IMR-90 (cell line): ENCODE data around the gene ADAMTSL1. TPM values are rescaled to one million over a fixed set of nuclear protein-coding genes. Genes with fewer than 3 reads are reported as not detected.
"Not testable (repeated sequence)": the region's sequence is repeated elsewhere in the genome, so short reads cannot be mapped to it uniquely, and the experiment has no call there.

Experiments used
- ATAC-seq: fragments of 200-7000 bp; cut with Tn5 transposase; 2 replicates; pipeline ENCODE4 v1.9.1; 2020; ENCODE audit warnings: low read depth, mild to moderate bottlenecking, moderate library complexity
- BruUV-seq: library from RNA; stranded (reverse); fragments of 400-500 nt; replicated peaks from 2 replicates; lab custom pipeline; 2021; lab: Mats Ljungman, UMichigan
- CTCF ChIA-PET: fragments of 300-600 bp; formaldehyde crosslinking; extraction: SDS; loops from one replicate; lab custom pipeline; 2021; ENCODE audit warnings: antibody characterized with exemption; lab: Yijun Ruan, JAX
- POLR2A ChIA-PET: fragments of 300-600 bp; sonication (Branson Sonifier 250); formaldehyde crosslinking; loops from one replicate; lab custom pipeline; 2022; ENCODE audit warnings: antibody characterized with exemption; ENCODE audit not compliant: unreplicated experiment; lab: Charles Lee
- DNase-seq: peaks from one replicate; pipeline ENCODE4 v3.0.0; 2013
- H2AFZ ChIP-seq: replicated peaks from 2 replicates; pipeline ENCODE3; 2013; ENCODE audit warnings: low read length, mild to moderate bottlenecking; ENCODE audit not compliant: poor library complexity
- H2AK5ac ChIP-seq: 2 replicates; pipeline ENCODE4 v1.6.1; 2013; ENCODE audit warnings: low read depth, low read length, inconsistent platforms
- H2AK9ac ChIP-seq: replicated peaks from 2 replicates; pipeline ENCODE3; 2013; ENCODE audit warnings: mild to moderate bottlenecking, low read depth, low read length, moderate library complexity; ENCODE audit not compliant: poor library complexity
- H2BK120ac ChIP-seq: 2 replicates; pipeline ENCODE4 v1.6.1; 2013; ENCODE audit warnings: low read depth, low read length, inconsistent platforms
- H2BK15ac ChIP-seq: 3 replicates; pipeline ENCODE4 v1.6.1; 2013; ENCODE audit warnings: low read depth, low read length, inconsistent platforms
- H2BK20ac ChIP-seq: 2 replicates; pipeline ENCODE4 v1.6.1; 2013; ENCODE audit warnings: low read depth, mild to moderate bottlenecking, inconsistent platforms, low read length, moderate library complexity
- H2BK5ac ChIP-seq: 2 replicates; pipeline ENCODE4 v1.6.1; 2013; ENCODE audit warnings: mild to moderate bottlenecking, low read depth, low read length, inconsistent platforms; ENCODE audit not compliant: poor library complexity, severe bottlenecking
- H3K14ac ChIP-seq: replicated peaks from 2 replicates; pipeline ENCODE4 v1.6.1; 2013; ENCODE audit warnings: low read depth, low read length, inconsistent platforms
- H3K18ac ChIP-seq: 2 replicates; pipeline ENCODE4 v1.6.1; 2013; ENCODE audit warnings: low read depth, low read length, control low read depth
- H3K23ac ChIP-seq: 2 replicates; pipeline ENCODE4 v1.6.1; 2013; ENCODE audit warnings: low read depth, low read length, inconsistent platforms
- H3K27ac ChIP-seq: 2 replicates; pipeline ENCODE4 v1.5.1; 2013; ENCODE audit warnings: mild to moderate bottlenecking, control low read depth, low read length; ENCODE audit not compliant: insufficient read depth
- H3K27me3 ChIP-seq: 2 replicates; pipeline ENCODE4 v1.6.1; 2013; ENCODE audit warnings: low read length; ENCODE audit not compliant: control insufficient read depth, insufficient read depth
- H3K36me3 ChIP-seq: 2 replicates; pipeline ENCODE4 v1.6.1; 2013; ENCODE audit warnings: low read length, mixed read lengths; ENCODE audit not compliant: control insufficient read depth, insufficient read depth
- H3K4ac ChIP-seq: 2 replicates; pipeline ENCODE4 v1.6.1; 2013; ENCODE audit warnings: low read depth, low read length, inconsistent platforms
- H3K4me1 ChIP-seq: 2 replicates; pipeline ENCODE4 v1.6.1; 2013; ENCODE audit warnings: low read length, mixed read lengths; ENCODE audit not compliant: control insufficient read depth, insufficient read depth
- H3K4me2 ChIP-seq: 2 replicates; pipeline ENCODE4 v1.6.1; 2013; ENCODE audit warnings: low read depth, mild to moderate bottlenecking, control low read depth, low read length, moderate library complexity
- H3K4me3 ChIP-seq: 2 replicates; pipeline ENCODE4 v1.5.1; 2013; ENCODE audit warnings: low read depth, mild to moderate bottlenecking, control low read depth, low read length, moderate library complexity; ENCODE audit not compliant: insufficient read depth
- H3K56ac ChIP-seq: 2 replicates; pipeline ENCODE4 v1.6.1; 2013; ENCODE audit warnings: low read length, inconsistent platforms; ENCODE audit not compliant: insufficient read depth; ENCODE audit errors: extremely low read depth
- H3K79me1 ChIP-seq, 2 experiments: 2 replicates each; pipeline ENCODE4 v1.6.1; 2013; ENCODE audit warnings: low read length in 2 of 2, inconsistent platforms in 1 of 2, low read depth in 1 of 2
- H3K9ac ChIP-seq: 2 replicates; pipeline ENCODE4 v1.6.1; 2013; ENCODE audit warnings: low read depth, low read length, control low read depth
- H3K9me1 ChIP-seq: 2 replicates; pipeline ENCODE4 v1.6.1; 2013; ENCODE audit warnings: low read length, inconsistent platforms; ENCODE audit not compliant: insufficient read depth
- H3K9me3 ChIP-seq: 2 replicates; pipeline ENCODE4 v1.6.1; 2013; ENCODE audit warnings: low read length; ENCODE audit not compliant: control insufficient read depth, insufficient read depth
- H4K20me1 ChIP-seq: 2 replicates; pipeline ENCODE4 v1.6.1; 2013; ENCODE audit warnings: low read length, inconsistent platforms; ENCODE audit not compliant: insufficient read depth
- H4K5ac ChIP-seq: 2 replicates; pipeline ENCODE4 v1.6.1; 2013; ENCODE audit warnings: mild to moderate bottlenecking, low read depth, low read length, control low read depth
- H4K8ac ChIP-seq, 2 experiments: 2 replicates each; pipeline ENCODE4 v1.6.1; 2013; ENCODE audit warnings: low read depth in 2 of 2, low read length in 2 of 2, control low read depth in 1 of 2, inconsistent platforms in 1 of 2
- H4K91ac ChIP-seq: 2 replicates; pipeline ENCODE4 v1.6.1; 2013; ENCODE audit warnings: low read depth, low read length, inconsistent platforms; ENCODE audit not compliant: insufficient read depth
- WGBS, 2 experiments: methylation state at CpG; one replicate each; pipeline versions ENCODE4 v1.1.5 to v1.1.7; 2013; ENCODE audit warnings: missing lambda C conversion rate in 2 of 2; ENCODE audit not compliant: insufficient read length in 1 of 2; ENCODE audit errors: extremely low coverage in 2 of 2; 5-methylcytosine and 5-hydroxymethylcytosine counted together
- dilution Hi-C: fragments of 300-500 bp; cut with HindIII; formaldehyde crosslinking; loops from one replicate; pipeline ENCODE4 v1.14.3; 2018; ENCODE audit warnings: low sequenced_read_pairs; ENCODE audit not compliant: unreplicated experiment
- in situ Hi-C: fragments of 300-500 bp; cut with MboI; formaldehyde crosslinking; loops from 3 replicates; pipeline ENCODE4 v1.14.3; 2019; ENCODE audit warnings: low sequenced_read_pairs, inconsistent platforms, mixed read lengths
- intact Hi-C: fragments of 100-400 bp; cut with micrococcal nuclease; formaldehyde crosslinking; loops from 2 replicates; pipeline ENCODE4 v1.10.0; 2022
- polyA plus RNA-seq, 3 experiments: library from polyadenylated mRNA; depleted of rRNA; stranded (reverse); fragments of >200 nt; gene quantifications; 2 replicates each; pipeline ENCODE4 v1.2.3, GENCODE V29; 2012; ENCODE audit warnings: low replicate concordance in 1 of 3
- total RNA-seq: library from RNA; depleted of rRNA; stranded (reverse); fragments of >200 nt; gene quantifications from 2 replicates; pipeline ENCODE4 v1.2.3, GENCODE V29; 2012

The ADAMTSL1 gene
- total and polyA plus RNA-seq, 2 of the 4 experiments (the other 2 are of a cell fraction), result 38.2 to 62.2 TPM

DNA sequence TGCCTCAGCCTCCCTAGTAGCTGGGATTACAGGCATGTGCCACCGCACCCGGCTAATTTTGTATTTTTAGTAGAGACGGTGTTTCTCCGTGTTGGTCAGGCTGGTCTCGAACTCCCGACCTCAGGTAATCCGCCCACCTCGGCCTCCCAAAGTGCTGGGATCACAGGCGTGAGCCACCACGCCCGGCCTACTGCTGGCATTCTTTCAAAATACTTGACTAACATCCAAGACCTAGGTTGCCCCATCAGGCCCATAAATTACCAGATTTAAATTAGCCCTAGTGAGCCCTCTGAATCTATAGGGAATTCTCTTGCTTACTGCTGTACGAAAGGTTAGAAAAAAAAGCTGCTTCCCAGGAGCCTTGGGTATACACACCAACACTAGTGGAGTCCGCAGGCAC lies 456.7 kb downstream of the ADAMTSL1 start:
- H2BK20ac ChIP-seq, H4K5ac ChIP-seq, H3K4ac ChIP-seq, H2BK120ac ChIP-seq, H2BK15ac ChIP-seq, H4K91ac ChIP-seq, in situ Hi-C loops, CTCF ChIA-PET, H3K79me1 ChIP-seq, BruUV-seq, H2AFZ ChIP-seq, H3K4me1 ChIP-seq, intact Hi-C loops, H3K27ac ChIP-seq, DNase-seq, H3K9me3 ChIP-seq, H3K27me3 ChIP-seq, H2AK5ac ChIP-seq, H4K8ac ChIP-seq, H2BK5ac ChIP-seq, dilution Hi-C loops, H3K14ac ChIP-seq, H3K4me3 ChIP-seq, ATAC-seq, H3K4me2 ChIP-seq, POLR2A ChIA-PET, H4K20me1 ChIP-seq, H3K9ac ChIP-seq, H3K9me1 ChIP-seq, H2AK9ac ChIP-seq, H3K56ac ChIP-seq, H3K18ac ChIP-seq, H3K36me3 ChIP-seq, H3K23ac ChIP-seq: not testable (repeated sequence)
- WGBS, 2 experiments, result 90% methylated on average over 7 of the region's 13 CpGs; no CpG with 5 or more reads in 1 of the 2 experiments
